HepG2 (cell line): Measurements from ENCODE around the gene BFSP1. TPM values are rescaled to one million over a fixed set of nuclear protein-coding genes. Genes with fewer than 3 reads are reported as not detected.

ENCODE experiments used
- ATAC-seq: fragments of 200-7000 bp; cut with Tn5 transposase; 3 replicates; pipeline ENCODE4 v1.9.1; 2020; ENCODE audit warnings: mild to moderate bottlenecking, moderate library complexity
- BruUV-seq: library from RNA; stranded (reverse); fragments of 400-500 nt; replicated peaks from 2 replicates; lab custom pipeline; 2021; lab: Mats Ljungman, UMichigan
- CTCF ChIA-PET: fragments of 300-600 bp; formaldehyde crosslinking; extraction: SDS; loops from one replicate; lab custom pipeline; 2021; ENCODE audit warnings: low total read pairs, inconsistent platforms, low intra/inter-chr PET ratio; lab: Yijun Ruan, JAX
- POLR2A ChIA-PET: fragments of 350-600 bp; sonication (Branson Sonifier 250); formaldehyde crosslinking; loops from one replicate; lab custom pipeline; 2020; ENCODE audit warnings: antibody characterized with exemption, inconsistent platforms; lab: Yijun Ruan, JAX
- DNase-seq: peaks from one replicate; pipeline ENCODE4 v3.0.0-alpha.2; 2015; ENCODE audit warnings: low spot score
- FAIRE-seq: peaks from 3 replicates; lab custom pipeline; 2011; peaks lifted over from hg19 to GRCh38; lab: Jason Lieb, UNC
- H2AFZ ChIP-seq: one replicate; pipeline ENCODE4 v1.6.1; 2011; ENCODE audit warnings: low read length, inconsistent platforms
- H3K27ac ChIP-seq: fragments of 300-600 bp; 3 replicates; pipeline ENCODE4 v1.8.0; 2011; ENCODE audit warnings: mixed run types, mild to moderate bottlenecking, mixed read lengths, low read length, inconsistent platforms; ENCODE audit not compliant: insufficient read depth; ENCODE audit errors: extremely low read length
- H3K27me3 ChIP-seq, 2 experiments: fragments of 200-600 bp in 1 of 2; 2 replicates in 1 of 2; 3 replicates in 1 of 2; pipeline versions ENCODE4 v1.6.0 to v1.8.0; 2011; ENCODE audit warnings: low read length in 2 of 2, mild to moderate bottlenecking in 2 of 2, moderate library complexity in 2 of 2, inconsistent platforms in 1 of 2; ENCODE audit not compliant: insufficient read depth in 2 of 2, control insufficient read depth in 1 of 2
- H3K36me3 ChIP-seq, 2 experiments: fragments of 200-600 bp in 1 of 2; replicated peaks in 1 of 2; 2 replicates in 1 of 2; 3 replicates in 1 of 2; pipeline versions ENCODE4 v1.5.1 to v1.8.0; 2011; ENCODE audit warnings: low read length in 2 of 2, inconsistent platforms in 1 of 2; ENCODE audit not compliant: insufficient read depth in 2 of 2, control insufficient read depth in 1 of 2
- H3K4me1 ChIP-seq: 2 replicates; pipeline ENCODE4 v1.5.1; 2012; ENCODE audit warnings: low read length, inconsistent platforms; ENCODE audit not compliant: insufficient read depth
- H3K4me2 ChIP-seq: 2 replicates; pipeline ENCODE4 v1.6.0; 2011; ENCODE audit warnings: low read depth, low read length, inconsistent platforms
- H3K4me3 ChIP-seq, 3 experiments: fragments of 200-600 bp in 1 of 3; sonication (generic), shearing (Covaris generic) in 1 of 3; replicated peaks in 1 of 3; 2 replicates each; pipeline ENCODE4 v1.5.1; 2011 to 2016; ENCODE audit warnings: low read length in 3 of 3, inconsistent platforms in 2 of 3, low read depth in 2 of 3, mild to moderate bottlenecking in 2 of 3, control low read depth in 1 of 3, mixed read lengths in 1 of 3; ENCODE audit not compliant: insufficient read depth in 1 of 3
- H3K79me2 ChIP-seq: one replicate; pipeline ENCODE4 v1.6.1; 2011; ENCODE audit warnings: low read length, inconsistent platforms; ENCODE audit not compliant: insufficient read depth
- H3K9ac ChIP-seq: 2 replicates; pipeline ENCODE4 v1.6.0; 2011; ENCODE audit warnings: mild to moderate bottlenecking, low read depth, low read length, inconsistent platforms; ENCODE audit not compliant: insufficient read depth
- H3K9me3 ChIP-seq: 2 replicates; pipeline ENCODE4 v1.5.1; 2012; ENCODE audit warnings: mild to moderate bottlenecking, low read length
- H4K20me1 ChIP-seq: 2 replicates; pipeline ENCODE4 v1.6.0; 2011; ENCODE audit warnings: inconsistent platforms, mild to moderate bottlenecking, low read length, moderate library complexity; ENCODE audit not compliant: insufficient read depth
- HDAC1 ChIP-seq: sonication (generic); formaldehyde crosslinking; IDR thresholded peaks from 2 replicates; pipeline ENCODE4 v1.5.1; 2020; ENCODE audit warnings: mild to moderate bottlenecking, missing genetic modification reagents
- KAT8 ChIP-seq: IDR thresholded peaks from 2 replicates; pipeline ENCODE4 v1.6.1; 2016; ENCODE audit warnings: missing genetic modification reagents, missing compliant biosample characterization
- KDM6A ChIP-seq: IDR thresholded peaks from 2 replicates; pipeline ENCODE4 v1.6.1; 2016; ENCODE audit warnings: low read depth
- MIXL1 ChIP-seq: IDR thresholded peaks from 2 replicates; pipeline ENCODE4 v1.6.1; 2016
- NCOA5 ChIP-seq: sonication (generic); formaldehyde crosslinking; IDR thresholded peaks from 2 replicates; pipeline ENCODE4 v1.4.0; 2020; ENCODE audit warnings: missing genetic modification reagents
- POLR2AphosphoS5 ChIP-seq: IDR thresholded peaks from 2 replicates; pipeline ENCODE4 v1.6.1; 2012; ENCODE audit warnings: low read depth, low read length
- RXRA ChIP-seq: sonication (generic); formaldehyde crosslinking; IDR thresholded peaks from 2 replicates; pipeline ENCODE4 v1.5.1; 2020; ENCODE audit warnings: missing genetic modification reagents
- TBP ChIP-seq: sonication (generic); formaldehyde crosslinking; IDR thresholded peaks from 2 replicates; pipeline ENCODE4 v1.5.0; 2020; ENCODE audit warnings: missing genetic modification reagents
- TCF7 ChIP-seq: sonication (generic); IDR thresholded peaks from 2 replicates; pipeline ENCODE4 v1.6.1; 2016; ENCODE audit warnings: antibody characterized with exemption, low read depth
- TEAD2 ChIP-seq: sonication (generic); formaldehyde crosslinking; IDR thresholded peaks from 2 replicates; pipeline ENCODE4 v1.9.0; 2021; ENCODE audit warnings: missing genetic modification reagents
- ZBTB7A ChIP-seq: sonication (generic); formaldehyde crosslinking; IDR thresholded peaks from 2 replicates; pipeline ENCODE4 v1.8.0; 2022; ENCODE audit warnings: mild to moderate bottlenecking, missing genetic modification reagents
- ZFP36L1 ChIP-seq: sonication (generic); formaldehyde crosslinking; IDR thresholded peaks from 2 replicates; pipeline ENCODE4 v1.8.0; 2022; ENCODE audit warnings: mild to moderate bottlenecking, missing genetic modification reagents, moderate library complexity
- ZFP37 ChIP-seq: sonication (generic); formaldehyde crosslinking; IDR thresholded peaks from 2 replicates; pipeline ENCODE4 v1.4.0; 2020; ENCODE audit warnings: missing genetic modification reagents, borderline replicate concordance
- ZNF230 ChIP-seq: sonication (generic); formaldehyde crosslinking; IDR thresholded peaks from 2 replicates; pipeline ENCODE4 v1.4.0; 2020; ENCODE audit warnings: mild to moderate bottlenecking, missing genetic modification reagents
- ZNF7 ChIP-seq: IDR thresholded peaks from 2 replicates; pipeline ENCODE4 v1.6.1; 2016; ENCODE audit warnings: missing biosample characterization, missing genetic modification reagents
- WGBS: methylation state at CpG from one replicate; pipeline ENCODE4 v1.1.6; 2017; ENCODE audit warnings: low lambda C conversion rate; 5-methylcytosine and 5-hydroxymethylcytosine counted together
- in situ Hi-C: cut with HindIII; loops from 2 replicates; pipeline ENCODE4 v1.10.0; 2017; ENCODE audit warnings: low pct_unique_long_range_greater_than_20kb; ENCODE audit not compliant: extremely low pct_ligation_motif_present
- intact Hi-C: fragments of 100-400 bp; cut with micrococcal nuclease; formaldehyde crosslinking; loops from one replicate; pipeline ENCODE4 v1.10.0; 2022; ENCODE audit not compliant: unreplicated experiment
- polyA plus RNA-seq, 8 experiments: library from polyadenylated mRNA; depleted of rRNA in 3 of 8; stranded (reverse) in 7 of 8; unstranded in 1 of 8; fragments of >200 nt; fragmentation: Illumina TruSeq in 4 of 8; extraction: Trizol in 4 of 8; gene quantifications; 2 replicates each; pipeline versions ENCODE4 v1.2.1 to v1.2.3, GENCODE V29; 2011 to 2016; ENCODE audit warnings: low read depth in 4 of 8, missing spikeins in 1 of 8, mixed read lengths in 1 of 8; ENCODE audit not compliant: insufficient read depth in 1 of 8
- total RNA-seq, 5 experiments: library from RNA; depleted of rRNA; stranded (reverse); fragments of >200 nt; fragmentation: Illumina TruSeq; extraction: Trizol; gene quantifications; 2 replicates each; pipeline ENCODE4 v1.2.3, GENCODE V29; 2016; ENCODE audit warnings: low read depth in 1 of 5
- TF ChIP-seq, protein P1 (sequence below): sonication (generic); formaldehyde crosslinking; IDR thresholded peaks from 2 replicates; pipeline ENCODE4 v1.8.0; 2022; ENCODE audit warnings: low read depth, missing genetic modification reagents
- TF ChIP-seq, protein P2 (sequence below): sonication (generic); formaldehyde crosslinking; conservative IDR thresholded peaks from 2 replicates; pipeline ENCODE4 v1.4.0; 2020; ENCODE audit warnings: missing genetic modification reagents
- TF ChIP-seq, protein P3 (sequence below): IDR thresholded peaks from 2 replicates; pipeline ENCODE4 v1.6.1; 2016; ENCODE audit warnings: mild to moderate bottlenecking, missing biosample characterization, missing genetic modification reagents

The BFSP1 gene
- total and polyA plus RNA-seq, 2 of the 13 experiments (the other 11 are each of a cell fraction or from before 2014, with no cell fraction given): 0.22 to 0.26 TPM

GRCh38 chr20:17479063-17479657 is 52.0 kb downstream of the BFSP1 start:
- Histone ChIP-seq H3K4me3 (no peak overlapping the region), H3K27me3 (peaks cover 5 to 41% of the 10 kb centered on the region in 2 experiments), H2AFZ (no peak overlapping the region), H3K4me2 (no peak overlapping the region), H3K36me3 (no peaks in the 10 kb centered on the region), H3K79me2 (no peaks in the 10 kb centered on the region), H3K4me1 (no peaks in the 10 kb centered on the region), H3K9me3 (no peaks in the 10 kb centered on the region), H3K27ac (no peak overlapping the region), H4K20me1 (no peaks in the 10 kb centered on the region), H3K9ac (no peak overlapping the region)
- WGBS: 74% methylated on average over 23 of the region's 23 CpGs
- BruUV-seq: no TSS peak
- ChIA-PET CTCF (no interaction called here), POLR2A (no interaction called here)
- DNase-seq: no peak
- intact Hi-C loops (no loop called here), in situ Hi-C loops (no loop called here)
- TF ChIP-seq, protein P1, sequence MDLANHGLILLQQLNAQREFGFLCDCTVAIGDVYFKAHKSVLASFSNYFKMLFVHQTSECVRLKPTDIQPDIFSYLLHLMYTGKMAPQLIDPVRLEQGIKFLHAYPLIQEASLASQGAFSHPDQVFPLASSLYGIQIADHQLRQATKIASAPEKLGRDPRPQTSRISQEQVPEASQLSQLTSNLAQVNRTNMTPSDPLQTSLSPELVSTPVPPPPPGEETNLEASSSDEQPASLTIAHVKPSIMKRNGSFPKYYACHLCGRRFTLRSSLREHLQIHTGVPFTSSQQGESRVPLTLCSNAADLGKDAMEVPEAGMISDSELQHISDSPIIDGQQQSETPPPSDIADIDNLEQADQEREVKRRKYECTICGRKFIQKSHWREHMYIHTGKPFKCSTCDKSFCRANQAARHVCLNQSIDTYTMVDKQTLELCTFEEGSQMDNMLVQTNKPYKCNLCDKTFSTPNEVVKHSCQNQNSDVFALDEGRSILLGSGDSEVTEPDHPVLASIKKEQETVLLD (CRISPR knock-in tag): 0 out of 2 replicates have a peak, but pooled peaks have one; percentile 20
- no peak for TF ChIP-seq POLR2AphosphoS5
- ATAC-seq: no peak
- no peak for FAIRE-seq

DNA sequence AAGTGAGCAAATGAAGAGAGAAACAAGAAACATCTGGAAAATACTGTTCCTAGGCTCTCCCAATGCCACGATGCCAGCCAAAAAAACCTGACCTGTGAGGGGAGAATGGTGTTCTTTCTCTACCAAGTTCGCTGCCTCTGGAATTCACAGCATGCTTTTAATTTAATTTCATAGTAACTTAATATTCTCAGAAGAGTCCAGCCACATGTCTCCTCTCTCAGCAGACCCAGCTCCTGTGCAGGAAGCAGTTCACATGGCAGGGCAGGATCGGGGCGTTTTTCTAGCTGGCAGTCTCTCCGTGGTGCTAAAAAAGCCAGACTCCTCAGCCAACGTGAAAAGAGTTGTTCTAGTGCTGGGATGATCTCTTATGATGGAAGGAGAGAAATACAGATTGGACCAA is 57.5 kb downstream of the BFSP1 start:
- H3K79me2 ChIP-seq: no peaks in the 10 kb centered on the region
- H2AFZ ChIP-seq: no peak overlapping the region
- H3K4me3 ChIP-seq: no peak overlapping the region
- H3K27ac ChIP-seq: no peak overlapping the region
- H3K9me3 ChIP-seq: no peaks in the 10 kb centered on the region
- TF ChIP-seq ZFP36L1 (CRISPR knock-in tag) (no peak), NCOA5 (CRISPR knock-in tag) (no peak), ZBTB7A (no peak), KDM6A (CRISPR knock-in tag) (no peak), MIXL1 (CRISPR knock-in tag) (no peak), HDAC1 (CRISPR knock-in tag) (no peak), TCF7 (no peak), TBP (CRISPR knock-in tag) (no peak), ZNF230 (CRISPR knock-in tag) (no peak), TEAD2 (CRISPR knock-in tag) (no peak), KAT8 (CRISPR knock-in tag) (no peak), ZFP37 (CRISPR knock-in tag) (no peak), ZNF7 (CRISPR knock-in tag) (no peak), RXRA (CRISPR knock-in tag) (no peak)
- TF ChIP-seq, protein P2, sequence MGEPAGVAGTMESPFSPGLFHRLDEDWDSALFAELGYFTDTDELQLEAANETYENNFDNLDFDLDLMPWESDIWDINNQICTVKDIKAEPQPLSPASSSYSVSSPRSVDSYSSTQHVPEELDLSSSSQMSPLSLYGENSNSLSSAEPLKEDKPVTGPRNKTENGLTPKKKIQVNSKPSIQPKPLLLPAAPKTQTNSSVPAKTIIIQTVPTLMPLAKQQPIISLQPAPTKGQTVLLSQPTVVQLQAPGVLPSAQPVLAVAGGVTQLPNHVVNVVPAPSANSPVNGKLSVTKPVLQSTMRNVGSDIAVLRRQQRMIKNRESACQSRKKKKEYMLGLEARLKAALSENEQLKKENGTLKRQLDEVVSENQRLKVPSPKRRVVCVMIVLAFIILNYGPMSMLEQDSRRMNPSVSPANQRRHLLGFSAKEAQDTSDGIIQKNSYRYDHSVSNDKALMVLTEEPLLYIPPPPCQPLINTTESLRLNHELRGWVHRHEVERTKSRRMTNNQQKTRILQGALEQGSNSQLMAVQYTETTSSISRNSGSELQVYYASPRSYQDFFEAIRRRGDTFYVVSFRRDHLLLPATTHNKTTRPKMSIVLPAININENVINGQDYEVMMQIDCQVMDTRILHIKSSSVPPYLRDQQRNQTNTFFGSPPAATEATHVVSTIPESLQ (CRISPR knock-in tag): no peak
- TF ChIP-seq, protein P3, sequence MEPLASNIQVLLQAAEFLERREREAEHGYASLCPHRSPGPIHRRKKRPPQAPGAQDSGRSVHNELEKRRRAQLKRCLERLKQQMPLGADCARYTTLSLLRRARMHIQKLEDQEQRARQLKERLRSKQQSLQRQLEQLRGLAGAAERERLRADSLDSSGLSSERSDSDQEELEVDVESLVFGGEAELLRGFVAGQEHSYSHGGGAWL (CRISPR knock-in tag): no peak
- in situ Hi-C loops: no loop called here
- no peak for FAIRE-seq
- peaks cover 8 to 46% of the 10 kb centered on the region in 2 experiments; a peak in 4 of 5 replicates for H3K27me3 ChIP-seq
- no peaks in the 10 kb centered on the region for H4K20me1 ChIP-seq
- DNase-seq: no peak
- H3K4me2 ChIP-seq: no peak overlapping the region
- WGBS: 9% methylated on average over 6 of the region's 6 CpGs
- H3K4me1 ChIP-seq: no peaks in the 10 kb centered on the region
- H3K9ac ChIP-seq: no peak overlapping the region
- POLR2A ChIA-PET: no interaction called here
- ATAC-seq: no peak
- CTCF ChIA-PET: no interaction called here
- intact Hi-C loops: no loop called here
- no peaks in the 10 kb centered on the region for H3K36me3 ChIP-seq
- BruUV-seq: no TSS peak
